NCI-H510A treated with DMSO at 0.1 percent for 48 hours (cell line): ENCODE measurements around the gene RIPOR1.

Experiments used
- DNase-seq: peaks from one replicate; lab custom pipeline; 2025; lab: John Stamatoyannopoulos, UW

The RIPOR1 gene

DNA sequence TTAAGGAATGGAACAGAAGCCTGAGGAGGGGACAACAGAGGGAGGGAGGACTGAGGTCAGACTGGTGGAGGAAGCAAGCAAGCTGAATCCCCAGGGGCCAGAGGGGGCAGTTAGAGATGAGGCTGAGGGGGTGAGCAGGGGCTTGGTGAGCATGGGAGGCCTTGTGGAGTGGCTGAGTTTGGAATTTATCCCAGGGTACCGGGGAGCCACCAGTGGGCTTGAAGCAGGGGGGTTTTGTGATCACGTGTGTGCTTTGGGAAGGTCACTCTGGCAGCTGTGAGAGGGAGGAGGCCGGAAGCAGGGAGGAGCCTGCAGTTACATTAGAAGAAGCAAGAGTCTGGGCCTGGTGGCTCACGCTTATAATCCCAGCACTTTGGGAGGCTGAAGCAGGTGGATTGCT is 23.8 kb downstream of the RIPOR1 start:
- DNase-seq = peak; percentile 11

DNA sequence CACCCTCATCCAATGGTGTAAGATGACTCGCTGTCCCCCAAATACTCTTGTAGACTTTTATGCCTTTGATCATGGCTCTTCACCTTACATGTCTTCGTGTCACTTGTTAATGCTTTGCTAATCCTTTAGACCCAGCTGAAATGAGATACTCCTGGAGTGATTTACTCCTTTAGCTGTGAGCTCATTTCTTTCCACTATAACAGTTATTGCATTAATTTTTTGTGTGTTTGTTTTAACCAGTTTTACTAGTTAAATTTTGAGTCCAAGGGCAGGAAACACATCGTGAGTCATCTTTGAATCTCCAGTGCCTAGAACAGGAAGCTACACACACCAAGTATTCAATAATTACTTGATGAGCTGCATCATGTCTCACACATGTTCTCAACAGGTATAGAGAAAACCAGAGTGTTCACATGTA is 27.2 kb downstream of the RIPOR1 start:
- no peak for DNase-seq

- DNase-seq = no peak
Observed at GRCh38 chr16:67558859-67559258, 30.2 kb downstream of the RIPOR1 start.

GRCh38 chr16:67560827-67561342 is 32.3 kb downstream of the RIPOR1 start:
- no peak for DNase-seq

- DNase-seq = no peak
Observed at GRCh38 chr16:67561501-67561823, 32.8 kb downstream of the RIPOR1 start.

DNA sequence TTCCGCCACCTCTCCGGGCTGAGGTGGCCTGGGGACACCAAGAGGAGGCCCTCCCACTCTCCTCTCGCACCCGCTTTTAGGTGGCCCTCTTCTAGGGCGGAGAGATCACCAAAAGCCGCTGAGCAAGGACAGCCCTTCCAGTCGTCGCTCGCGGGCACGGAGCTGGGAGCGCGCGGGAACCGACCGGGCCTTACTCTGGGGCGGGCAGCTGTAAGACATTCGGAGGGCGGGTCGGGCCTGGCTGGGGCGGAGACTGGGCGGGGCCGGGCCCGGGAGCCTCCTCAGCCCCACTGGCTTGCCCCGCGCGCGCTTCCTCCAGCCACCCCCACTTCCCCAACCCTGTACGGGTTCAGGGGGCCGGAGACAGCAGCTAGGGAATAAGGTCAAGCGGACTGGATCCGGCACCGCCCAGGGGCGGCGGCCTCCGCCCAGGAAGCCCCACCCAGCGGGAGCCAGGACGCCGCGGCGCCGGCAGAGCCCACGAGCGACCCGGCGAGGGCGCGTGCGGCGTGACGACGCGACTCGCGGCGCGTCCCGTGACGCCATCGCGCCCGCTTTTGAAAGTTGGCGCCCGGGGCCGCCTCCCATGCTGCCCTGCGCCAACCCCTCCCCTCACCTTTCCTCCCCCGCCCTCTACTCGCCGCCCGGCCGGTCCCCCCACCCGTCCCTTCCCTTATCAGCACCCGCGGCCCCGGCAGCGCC is 33.3 kb downstream of the RIPOR1 start:
- peak; percentile 79 for DNase-seq

DNA sequence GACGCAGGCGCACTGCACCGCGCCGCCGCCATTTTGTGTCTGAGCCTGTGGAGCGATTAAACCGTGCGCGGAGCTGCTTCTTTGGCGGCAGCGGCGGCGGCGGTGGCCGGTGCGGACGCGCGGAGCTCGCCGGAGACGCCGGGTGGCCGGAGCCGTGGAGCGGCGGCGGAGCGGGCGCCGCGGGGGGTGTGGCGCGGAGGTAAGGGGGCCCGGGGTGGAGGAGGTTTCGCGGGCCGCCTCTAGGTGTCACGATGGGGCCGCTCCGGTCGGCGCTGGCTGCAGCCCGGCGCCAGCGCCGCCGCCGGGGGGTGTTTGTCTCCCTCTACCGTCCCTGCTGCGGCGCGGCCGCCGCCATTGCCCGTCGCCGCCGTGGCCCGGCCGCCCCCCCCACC is 33.9 kb downstream of the RIPOR1 start, which contains the start of gene CTCF:
TSS of gene CTCF (plus strand) at position 1 of the 392 bp plus-strand sequence. CDS start 48,307 bp downstream, outside the sequence.
- DNase-seq = peak; percentile 61

- no peak for DNase-seq
Observed at GRCh38 chr16:67562918-67563707, 34.5 kb downstream of the RIPOR1 start.

DNA sequence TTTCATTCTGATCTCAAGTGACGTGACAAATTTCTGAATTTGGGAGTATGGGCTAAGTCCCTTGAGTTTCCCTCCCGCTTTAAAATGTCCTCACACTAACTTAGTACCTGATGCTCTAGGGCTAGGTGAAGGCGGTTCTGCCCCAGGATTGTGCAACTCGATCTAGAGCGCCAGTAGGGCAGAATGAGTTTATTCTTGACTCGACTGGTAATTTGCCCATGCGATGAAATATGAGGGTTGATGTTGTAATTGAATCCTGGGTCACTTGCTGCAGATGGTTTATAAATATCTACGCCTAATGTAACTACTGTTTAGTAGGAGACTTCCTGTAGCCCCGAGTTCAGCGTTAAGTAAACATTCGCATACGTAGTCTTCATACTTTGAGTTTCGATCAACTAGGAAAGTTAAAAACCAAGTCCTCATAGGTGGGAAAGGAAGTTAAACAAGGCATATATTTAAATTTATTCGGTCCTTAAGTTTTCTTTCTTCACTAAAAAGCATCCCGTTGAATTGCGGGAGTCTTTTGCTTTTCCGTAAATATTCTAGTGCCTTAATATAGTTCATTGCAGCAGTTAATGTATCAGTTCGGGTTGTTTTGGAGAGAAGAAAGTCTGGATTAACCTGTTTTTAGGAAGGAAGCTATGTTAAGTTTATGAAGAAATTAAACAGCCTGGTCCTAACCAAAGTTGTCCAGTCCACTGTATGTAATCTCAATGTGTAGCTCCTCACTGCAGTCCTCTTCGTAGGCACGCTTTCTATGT is 35.3 kb downstream of the RIPOR1 start:
- peak; percentile 52 for DNase-seq

GRCh38 chr16:67565470-67566100 is 37.0 kb downstream of the RIPOR1 start:
- no peak for DNase-seq

GRCh38 chr16:67571464-67571863 is 42.8 kb downstream of the RIPOR1 start:
- DNase-seq = no peak

DNA sequence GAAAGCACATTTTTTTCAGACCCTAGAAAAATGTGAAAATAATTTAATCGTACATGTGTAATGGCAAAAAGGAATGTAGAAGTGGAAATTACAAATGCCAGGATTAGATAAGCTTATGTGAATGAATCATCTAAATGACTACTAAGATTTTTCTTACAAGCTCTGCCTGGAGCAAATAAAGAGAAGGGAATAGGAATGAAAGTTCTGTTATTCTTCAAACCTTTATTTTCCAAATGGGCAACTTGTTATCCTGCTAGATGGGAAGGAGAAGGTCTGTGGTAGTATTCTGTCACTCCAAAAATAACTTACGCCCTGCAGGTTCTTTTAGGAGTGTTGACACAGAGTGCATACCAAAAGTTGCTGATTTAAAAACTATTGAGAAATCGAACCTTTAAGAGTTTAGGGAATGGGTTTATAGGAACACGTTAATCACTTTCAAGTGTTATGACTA is 43.4 kb downstream of the RIPOR1 start:
- no peak for DNase-seq

- no peak for DNase-seq
Observed at GRCh38 chr16:67579686-67580085, 51.1 kb downstream of the RIPOR1 start.

GRCh38 chr16:67580202-67580601 is 51.6 kb downstream of the RIPOR1 start:
- DNase-seq = no peak

- no peak for DNase-seq
Observed at GRCh38 chr16:67593288-67593687, 64.7 kb downstream of the RIPOR1 start.

DNA sequence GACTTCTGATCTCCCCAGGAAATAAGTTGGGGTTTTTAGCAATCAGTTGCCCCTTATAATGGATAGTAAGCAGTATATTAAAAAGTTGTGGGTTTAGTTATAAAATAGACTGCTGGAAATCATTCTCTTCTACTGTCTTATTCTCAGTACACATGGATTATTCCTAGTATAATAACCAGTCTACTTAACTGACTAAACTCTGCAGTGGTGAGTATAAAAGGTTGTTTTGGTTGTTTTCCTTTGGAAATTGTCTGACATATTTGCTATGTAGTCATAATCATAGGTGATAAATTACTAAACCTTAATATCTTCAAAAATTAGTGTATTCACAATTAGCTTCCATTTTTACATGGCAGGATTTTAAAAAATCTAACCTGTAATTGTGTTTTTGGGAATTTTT is 65.1 kb downstream of the RIPOR1 start:
- DNase-seq = no peak

DNA sequence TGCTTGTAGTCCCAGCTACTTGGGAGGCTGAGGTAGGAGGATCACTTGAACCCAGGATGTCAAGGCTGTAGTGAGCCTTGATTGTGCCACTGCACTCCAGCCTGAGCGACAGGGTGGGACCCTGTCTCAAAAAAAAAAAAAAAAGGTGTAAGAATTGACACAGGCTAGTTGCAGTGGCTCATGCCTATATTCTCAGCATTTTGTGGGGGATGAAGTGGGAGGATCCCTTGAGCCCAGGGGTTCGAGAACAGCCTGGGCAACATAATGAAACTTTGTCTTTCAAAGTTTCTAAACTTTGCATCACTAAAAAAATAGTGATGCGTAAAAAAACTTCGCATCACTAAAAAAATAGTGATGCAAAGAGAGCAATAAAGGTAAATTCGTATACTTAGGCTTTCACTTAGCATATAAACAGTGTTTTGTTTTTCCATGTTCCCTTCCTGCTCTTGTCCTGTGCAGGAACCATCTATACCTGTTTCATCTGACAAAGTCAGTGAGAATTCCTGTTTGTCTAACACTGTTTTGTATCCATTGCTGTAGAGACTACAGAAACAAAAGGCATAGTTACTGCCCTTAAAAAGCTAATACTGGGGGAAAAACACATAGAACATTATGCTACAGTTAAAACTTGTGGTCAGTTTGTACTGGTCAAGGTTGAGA is 65.8 kb downstream of the RIPOR1 start:
- DNase-seq = no peak

DNA sequence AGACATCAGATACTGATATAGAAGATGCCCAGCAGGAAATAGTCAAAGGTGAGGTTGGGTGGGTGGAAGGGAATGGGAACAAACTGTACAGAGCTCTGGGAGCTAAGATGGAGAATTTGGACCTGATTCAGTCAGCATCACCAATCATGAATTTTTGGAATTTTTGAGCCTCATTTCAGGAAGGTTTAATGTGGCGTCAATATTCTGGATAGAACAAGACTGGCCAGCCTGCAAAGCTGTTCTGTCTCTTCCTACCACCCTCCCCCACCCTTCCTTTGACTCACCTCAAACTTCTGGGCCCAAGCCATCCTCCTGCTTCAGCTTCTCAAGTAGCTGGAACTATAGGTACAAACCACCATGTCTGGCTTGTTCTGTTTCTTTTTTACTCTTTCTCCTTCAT is 66.3 kb downstream of the RIPOR1 start:
- DNase-seq = no peak
